Measurements from ENCODE around the gene MYLK4. TPM values are rescaled to one million over a fixed set of nuclear protein-coding genes. Genes with fewer than 3 reads are reported as not detected.

MYLK4 gene
- 0.12 to 0.19 TPM (median 0.14 TPM) in 5 replicates for total RNA-seq (2022; extraction: Qiagen RNA extraction; ENCODE audit: low read depth)

GRCh38 chr6:2750832-2751231, at the start of gene MYLK4:
TSS of gene MYLK4 (minus strand) at chr6:2750922. CDS start at chr6:2749294, 1,628 bp downstream.

GRCh38 chr6:2765166-2765895, 14.6 kb upstream of the MYLK4 start, which contains the start of gene WRNIP1:
TSS of gene WRNIP1 (plus strand) at chr6:2765393. CDS start at chr6:2765623, 230 bp downstream.

Other genes with a start within 250 kb of the MYLK4 start
- gene WRNIP1, start 14.5 kb upstream of the MYLK4 start, total RNA-seq (2022; extraction: Qiagen RNA extraction; ENCODE audit: low read depth), result 37.3 to 44.9 TPM (median 40.5 TPM) in 5 replicates
- 48.6 to 58.3 TPM (median 51.7 TPM) in 5 replicates for gene SERPINB1, start 90.9 kb upstream of the MYLK4 start, total RNA-seq (2022; extraction: Qiagen RNA extraction; ENCODE audit: low read depth)
- gene SERPINB9, start 152.4 kb upstream of the MYLK4 start, total RNA-seq (2022; extraction: Qiagen RNA extraction; ENCODE audit: low read depth), result 9.8 to 16.9 TPM (median 14.9 TPM) in 5 replicates
- 133 to 147 TPM (median 141 TPM) in 5 replicates for gene SERPINB6, start 220.6 kb upstream of the MYLK4 start, total RNA-seq (2022; extraction: Qiagen RNA extraction; ENCODE audit: low read depth)
- gene NQO2, start 249.0 kb upstream of the MYLK4 start, total RNA-seq (2022; extraction: Qiagen RNA extraction; ENCODE audit: low read depth), result 69.7 to 86.4 TPM (median 79.5 TPM) in 5 replicates

All from A549 treated with DMSO at 1 μM for 4 hours (cell line).